Activated T-helper 17 cell treated with anti-CD3 and anti-CD28 coated beads, Interleukin-2, amount 50 U/mL, for 72 hours (primary cell): ENCODE measurements around the gene SMIM32. TPM values are rescaled to one million over a fixed set of nuclear protein-coding genes. Genes with fewer than 3 reads are reported as not detected.

Source experiments
- ATAC-seq: fragments of 150-1000 bp; cut with Tn5 transposase; replicated peaks from 2 replicates; pipeline ENCODE4 v1.10.0; 2021; ENCODE audit warnings: mild to moderate bottlenecking, moderate library complexity
- H3K27ac Mint-ChIP-seq: one replicate; pipeline ENCODE4 v1.8.0; 2022; ENCODE audit warnings: mixed read lengths
- H3K27me3 Mint-ChIP-seq: one replicate; pipeline ENCODE4 v1.8.0; 2022; ENCODE audit warnings: mixed read lengths
- H3K36me3 Mint-ChIP-seq: one replicate; pipeline ENCODE4 v1.8.0; 2022; ENCODE audit warnings: low read depth, mild to moderate bottlenecking, mixed read lengths
- H3K4me1 Mint-ChIP-seq: one replicate; pipeline ENCODE4 v1.8.0; 2022; ENCODE audit warnings: mixed read lengths
- H3K4me3 Mint-ChIP-seq: one replicate; pipeline ENCODE4 v1.8.0; 2022; ENCODE audit warnings: mild to moderate bottlenecking, mixed read lengths
- H3K9me3 Mint-ChIP-seq: one replicate; pipeline ENCODE4 v1.8.0; 2022; ENCODE audit warnings: mixed read lengths
- total RNA-seq, 2 donors: library from RNA; stranded (reverse); gene quantifications; one replicate each; pipeline ENCODE4 v1.2.3, GENCODE V29; 2022

SMIM32 gene
- total RNA-seq, 2 donors from 2014 or later = not detected

GRCh38 chr5:136200130-136200529, 7.2 kb upstream of the SMIM32 start:
- H3K36me3 Mint-ChIP-seq = no peaks in the 10 kb centered on the region
- no peak overlapping the region for H3K4me3 Mint-ChIP-seq
- ATAC-seq = no peak

GRCh38 chr5:136199408-136199807, 6.4 kb upstream of the SMIM32 start:
- no peaks in the 10 kb centered on the region for H3K9me3 Mint-ChIP-seq
- no peak overlapping the region for H3K4me3 Mint-ChIP-seq
- ATAC-seq = no peak
- H3K27ac Mint-ChIP-seq = no peak overlapping the region
- H3K36me3 Mint-ChIP-seq = no peaks in the 10 kb centered on the region
- peaks cover 38% of the 10 kb centered on the region for H3K27me3 Mint-ChIP-seq
- no peaks in the 10 kb centered on the region for H3K4me1 Mint-ChIP-seq

More at GRCh38 chr5:136200130-136200529, 7.2 kb upstream of the SMIM32 start:
- Mint-ChIP-seq H3K27me3 (peaks cover 33% of the 10 kb centered on the region), H3K4me1 (no peaks in the 10 kb centered on the region), H3K27ac (no peak overlapping the region), H3K9me3 (no peaks in the 10 kb centered on the region)

GRCh38 chr5:136198453-136198852, 5.5 kb upstream of the SMIM32 start:
- Mint-ChIP-seq H3K4me3 (no peak overlapping the region), H3K9me3 (no peaks in the 10 kb centered on the region), H3K27ac (no peak overlapping the region), H3K4me1 (no peaks in the 10 kb centered on the region), H3K27me3 (peaks cover 39% of the 10 kb centered on the region), H3K36me3 (no peaks in the 10 kb centered on the region)
- ATAC-seq = no peak

- H3K9me3 Mint-ChIP-seq = no peaks in the 10 kb centered on the region
- H3K4me3 Mint-ChIP-seq = no peak overlapping the region
- no peak overlapping the region for H3K27ac Mint-ChIP-seq
- H3K4me1 Mint-ChIP-seq = no peaks in the 10 kb centered on the region
- no peak for ATAC-seq
- peaks cover 42% of the 10 kb centered on the region for H3K27me3 Mint-ChIP-seq
- H3K36me3 Mint-ChIP-seq = no peaks in the 10 kb centered on the region
These were observed 4.6 kb upstream of the SMIM32 start for GRCh38 chr5:136197462-136198142.

- peaks cover 41% of the 10 kb centered on the region for H3K27me3 Mint-ChIP-seq
- H3K27ac Mint-ChIP-seq = no peak overlapping the region
- H3K9me3 Mint-ChIP-seq = no peaks in the 10 kb centered on the region
- no peak for ATAC-seq
- H3K4me3 Mint-ChIP-seq = no peak overlapping the region
- no peaks in the 10 kb centered on the region for H3K4me1 Mint-ChIP-seq
- no peaks in the 10 kb centered on the region for H3K36me3 Mint-ChIP-seq
These were observed 3.2 kb upstream of the SMIM32 start for GRCh38 chr5:136195971-136196820.

- H3K36me3 Mint-ChIP-seq = no peaks in the 10 kb centered on the region
- H3K27me3 Mint-ChIP-seq = peaks cover 46% of the 10 kb centered on the region
- H3K27ac Mint-ChIP-seq = no peak overlapping the region
- H3K9me3 Mint-ChIP-seq = no peaks in the 10 kb centered on the region
- no peaks in the 10 kb centered on the region for H3K4me1 Mint-ChIP-seq
- H3K4me3 Mint-ChIP-seq = no peak overlapping the region
- ATAC-seq = no peak
These were observed 1.6 kb upstream of the SMIM32 start for GRCh38 chr5:136194576-136194975.

GRCh38 chr5:136193322-136193935, 467 bp upstream of the SMIM32 start:
- Mint-ChIP-seq H3K4me1 (no peaks in the 10 kb centered on the region), H3K4me3 (no peak overlapping the region), H3K36me3 (no peaks in the 10 kb centered on the region), H3K27ac (no peak overlapping the region), H3K27me3 (peaks cover 51% of the 10 kb centered on the region), H3K9me3 (no peaks in the 10 kb centered on the region)
- ATAC-seq = no peak

GRCh38 chr5:136192015-136192525, 892 bp downstream of the SMIM32 start:
- H3K4me3 Mint-ChIP-seq = no peak overlapping the region

GRCh38 chr5:136191304-136192014, 1.5 kb downstream of the SMIM32 start:
- peaks cover 47% of the 10 kb centered on the region for H3K27me3 Mint-ChIP-seq
- H3K4me3 Mint-ChIP-seq = no peak overlapping the region
- ATAC-seq = no peak

More at GRCh38 chr5:136192015-136192525, 892 bp downstream of the SMIM32 start:
- Mint-ChIP-seq H3K9me3 (no peaks in the 10 kb centered on the region), H3K4me1 (no peaks in the 10 kb centered on the region), H3K36me3 (no peaks in the 10 kb centered on the region), H3K27ac (no peak overlapping the region), H3K27me3 (peaks cover 48% of the 10 kb centered on the region)
- no peak for ATAC-seq

GRCh38 chr5:136190904-136191303, 2.1 kb downstream of the SMIM32 start:
- Mint-ChIP-seq H3K36me3 (no peaks in the 10 kb centered on the region), H3K9me3 (no peaks in the 10 kb centered on the region), H3K4me1 (no peaks in the 10 kb centered on the region), H3K27ac (no peak overlapping the region), H3K4me3 (no peak overlapping the region), H3K27me3 (peaks cover 41% of the 10 kb centered on the region)
- ATAC-seq = no peak

More at GRCh38 chr5:136191304-136192014, 1.5 kb downstream of the SMIM32 start:
- no peaks in the 10 kb centered on the region for H3K9me3 Mint-ChIP-seq
- no peaks in the 10 kb centered on the region for H3K4me1 Mint-ChIP-seq
- H3K27ac Mint-ChIP-seq = no peak overlapping the region
- H3K36me3 Mint-ChIP-seq = no peaks in the 10 kb centered on the region

- Mint-ChIP-seq H3K27ac (no peak overlapping the region), H3K36me3 (no peaks in the 10 kb centered on the region), H3K4me3 (no peak overlapping the region), H3K4me1 (no peaks in the 10 kb centered on the region), H3K9me3 (no peaks in the 10 kb centered on the region), H3K27me3 (peaks cover 36% of the 10 kb centered on the region)
- ATAC-seq = no peak
These were observed 2.8 kb downstream of the SMIM32 start for GRCh38 chr5:136190091-136190720.

- peaks cover 26% of the 10 kb centered on the region for H3K27me3 Mint-ChIP-seq
- H3K9me3 Mint-ChIP-seq = no peaks in the 10 kb centered on the region
- no peak overlapping the region for H3K4me3 Mint-ChIP-seq
- H3K27ac Mint-ChIP-seq = no peak overlapping the region
- H3K36me3 Mint-ChIP-seq = no peaks in the 10 kb centered on the region
- no peak for ATAC-seq
- H3K4me1 Mint-ChIP-seq = no peaks in the 10 kb centered on the region
These were observed 4.1 kb downstream of the SMIM32 start for GRCh38 chr5:136188859-136189258.

GRCh38 chr5:136186796-136187195, 6.2 kb downstream of the SMIM32 start:
- Mint-ChIP-seq H3K27ac (no peak overlapping the region), H3K4me3 (no peak overlapping the region), H3K27me3 (peaks cover 19% of the 10 kb centered on the region), H3K4me1 (no peaks in the 10 kb centered on the region), H3K9me3 (no peaks in the 10 kb centered on the region), H3K36me3 (peaks cover under 1% of the 10 kb centered on the region)
- ATAC-seq = no peak
